Superior temporal gyrus (tissue), 1 donor: Measurements from ENCODE around the gene CD151.
A peak's percentile ranks its signal among the peaks of the same experiment; 100 is the strongest.

ENCODE experiments used
- DNase-seq: peaks from one replicate; pipeline ENCODE4 v3.0.0-alpha.2; 2016; ENCODE audit errors: extremely low spot score

Gene CD151

GRCh38 chr11:815675-816432 is 16.9 kb upstream of the CD151 start:
- DNase-seq, result no peak

GRCh38 chr11:816433-816779 is 16.3 kb upstream of the CD151 start:
- no peak for DNase-seq

DNA sequence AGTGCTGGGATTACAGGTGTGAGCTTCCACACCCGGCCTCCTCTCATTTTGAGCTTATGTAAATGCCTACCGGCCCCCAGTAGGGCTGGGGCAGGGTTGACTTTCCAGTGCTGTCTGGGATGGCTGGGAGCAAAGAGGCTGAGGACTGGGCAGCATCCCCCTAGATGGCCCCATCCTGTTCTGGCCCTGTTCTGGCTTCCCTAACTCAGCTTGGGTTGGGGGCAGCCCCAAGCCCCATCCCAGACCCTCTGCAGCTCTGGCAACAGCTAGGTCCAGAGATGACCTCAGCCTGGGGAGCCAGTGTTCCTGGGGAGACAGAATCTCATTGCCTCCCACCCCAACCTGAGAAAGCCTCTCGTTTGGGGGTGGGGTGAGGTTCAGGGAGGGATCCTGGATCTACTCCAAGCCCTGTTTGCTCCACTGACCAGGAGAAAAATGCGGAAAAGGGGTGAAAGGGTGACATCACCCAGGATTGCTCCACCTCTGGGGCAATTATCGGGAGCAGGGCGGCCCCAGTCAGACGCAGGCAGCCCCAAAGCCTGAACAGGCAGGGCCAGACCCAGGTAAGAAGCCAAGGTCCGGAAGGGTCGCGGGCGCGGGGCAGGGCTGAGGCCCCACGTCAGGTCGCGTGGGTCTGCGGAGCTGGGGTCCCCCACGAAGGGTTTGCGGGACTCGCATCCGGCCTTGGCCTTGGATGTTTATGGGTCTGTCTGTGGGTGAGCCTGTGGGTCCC is 14.2 kb upstream of the CD151 start, which contains the start of gene PNPLA2:
Gene PNPLA2 (plus strand): TSS at position 519 of the 733 bp plus-strand sequence. CDS start 805 bp downstream, outside the sequence.
- no peak for DNase-seq

GRCh38 chr11:819129-819931 is 13.4 kb upstream of the CD151 start:
- DNase-seq, result peak; percentile 90

DNA sequence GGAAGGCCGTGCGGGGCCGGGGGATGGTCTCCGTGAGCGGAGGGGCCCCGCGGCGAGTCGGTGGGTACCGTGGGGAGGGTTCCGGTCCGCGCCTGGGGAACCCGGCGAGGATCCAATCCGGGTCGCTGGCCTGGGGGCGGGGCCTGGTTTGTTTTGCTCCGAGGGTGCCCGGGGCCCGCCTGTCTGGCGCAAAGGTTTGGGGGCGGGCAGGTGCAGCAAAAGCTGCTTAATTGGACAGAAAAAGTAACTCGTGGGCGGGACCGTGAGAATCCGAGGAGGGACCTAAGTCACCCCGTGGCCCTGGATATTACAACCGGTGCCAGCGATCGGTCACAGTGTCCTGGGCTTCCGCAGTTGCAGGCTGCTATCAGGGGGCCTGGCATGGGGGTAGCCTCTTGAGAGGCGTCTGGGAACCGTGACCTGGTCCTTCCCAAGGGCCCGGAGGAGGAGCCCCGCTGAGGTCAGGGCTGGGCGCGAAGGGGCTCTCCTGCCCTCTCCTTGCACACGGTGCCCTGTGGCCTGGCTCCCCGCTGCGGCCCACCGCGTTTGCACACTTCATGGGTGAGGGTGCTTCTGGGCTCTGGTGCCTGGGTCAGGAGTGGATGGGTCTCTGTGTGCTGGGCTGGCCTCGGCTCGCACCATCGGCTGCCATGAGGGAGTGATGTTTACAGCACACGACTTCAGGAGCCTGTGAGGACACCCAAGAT is 12.7 kb upstream of the CD151 start:
- DNase-seq, result peak; percentile 25

DNA sequence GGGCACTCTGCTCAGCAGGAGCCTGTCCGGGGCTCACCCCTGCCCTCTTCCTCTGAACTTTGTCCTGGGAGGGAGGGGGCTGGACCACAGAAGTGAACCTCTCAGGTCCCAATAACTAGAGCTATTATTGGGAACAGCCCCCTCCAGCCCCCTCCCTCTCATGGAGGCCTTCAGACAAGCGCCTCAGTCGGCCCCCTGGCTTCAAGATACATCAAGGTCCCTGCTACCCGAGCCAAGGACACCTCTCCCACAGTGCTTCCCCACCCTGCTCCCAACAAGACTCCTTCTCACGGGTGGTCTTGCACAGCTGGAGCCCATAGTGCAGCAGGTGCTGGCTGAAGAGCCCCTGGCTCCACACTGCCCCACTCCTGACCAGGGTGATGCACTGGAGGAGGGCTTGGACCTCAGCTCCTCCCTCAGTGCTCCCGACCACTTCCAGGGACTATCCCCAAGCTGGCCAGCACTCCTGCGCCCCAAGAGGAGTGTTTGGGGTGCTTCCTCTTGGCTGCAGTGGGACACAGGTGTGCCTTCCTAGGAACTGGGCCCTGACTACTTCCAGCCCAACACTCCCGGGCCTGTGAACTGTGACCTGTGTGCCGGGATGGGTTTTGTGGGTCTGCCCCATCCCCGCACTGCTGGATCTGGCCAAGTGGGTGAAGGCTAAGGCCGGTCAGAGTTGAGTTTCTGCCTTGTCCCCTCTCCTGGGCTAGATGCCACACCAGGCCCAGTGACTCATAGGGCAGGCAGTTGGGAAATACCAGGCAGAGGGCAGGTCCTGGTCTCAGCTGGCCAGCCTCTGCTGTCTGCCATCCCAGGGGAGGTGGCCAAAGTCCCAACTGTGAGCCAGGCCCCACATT is 11.9 kb upstream of the CD151 start:
- no peak for DNase-seq

DNA sequence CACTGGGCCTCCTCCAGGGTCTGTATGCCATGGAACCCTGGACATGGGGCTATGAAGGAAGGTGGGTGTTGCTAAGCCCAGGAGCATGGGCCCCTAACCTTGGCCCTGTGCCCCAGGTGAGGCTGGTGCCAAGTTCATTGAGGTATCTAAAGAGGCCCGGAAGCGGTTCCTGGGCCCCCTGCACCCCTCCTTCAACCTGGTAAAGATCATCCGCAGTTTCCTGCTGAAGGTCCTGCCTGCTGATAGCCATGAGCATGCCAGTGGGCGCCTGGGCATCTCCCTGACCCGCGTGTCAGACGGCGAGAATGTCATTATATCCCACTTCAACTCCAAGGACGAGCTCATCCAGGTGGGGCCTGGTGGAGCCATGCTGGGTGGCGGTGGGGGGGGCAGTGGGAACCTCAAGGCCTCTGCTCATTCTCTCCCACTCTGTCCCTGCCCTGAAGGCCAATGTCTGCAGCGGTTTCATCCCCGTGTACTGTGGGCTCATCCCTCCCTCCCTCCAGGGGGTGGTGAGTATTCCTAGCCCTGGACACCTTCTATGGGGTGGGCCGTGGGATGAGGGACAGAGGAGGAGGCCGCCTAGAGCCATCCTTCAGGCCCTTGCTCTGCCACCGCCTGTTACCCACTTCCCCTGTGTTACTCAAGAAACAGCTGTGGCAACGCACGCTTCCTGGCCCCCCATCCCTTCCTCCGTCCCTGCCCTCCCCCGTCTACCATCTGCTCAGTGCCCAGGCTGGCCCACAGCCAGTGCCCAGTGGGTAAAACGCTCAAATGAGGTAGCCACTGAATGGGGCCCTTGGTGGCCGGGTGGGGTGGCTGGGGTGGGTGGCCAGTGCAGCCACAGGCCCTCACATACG is 11.0 kb upstream of the CD151 start:
- no peak for DNase-seq

- no peak for DNase-seq
Measured at GRCh38 chr11:823441-824291, 9.1 kb upstream of the CD151 start.

DNA sequence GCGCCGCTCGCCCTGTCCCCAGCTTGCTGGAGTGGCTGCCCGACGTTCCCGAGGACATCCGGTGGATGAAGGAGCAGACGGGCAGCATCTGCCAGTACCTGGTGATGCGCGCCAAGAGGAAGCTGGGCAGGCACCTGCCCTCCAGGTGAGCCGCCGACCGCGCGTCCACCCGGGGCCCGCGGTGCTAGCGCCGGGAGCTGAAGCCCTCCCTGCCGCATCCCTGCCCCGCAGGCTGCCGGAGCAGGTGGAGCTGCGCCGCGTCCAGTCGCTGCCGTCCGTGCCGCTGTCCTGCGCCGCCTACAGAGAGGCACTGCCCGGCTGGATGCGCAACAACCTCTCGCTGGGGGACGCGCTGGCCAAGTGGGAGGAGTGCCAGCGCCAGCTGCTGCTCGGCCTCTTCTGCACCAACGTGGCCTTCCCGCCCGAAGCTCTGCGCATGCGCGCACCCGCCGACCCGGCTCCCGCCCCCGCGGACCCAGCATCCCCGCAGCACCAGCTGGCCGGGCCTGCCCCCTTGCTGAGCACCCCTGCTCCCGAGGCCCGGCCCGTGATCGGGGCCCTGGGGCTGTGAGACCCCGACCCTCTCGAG is 8.4 kb upstream of the CD151 start:
- DNase-seq, result peak; percentile 50

DNA sequence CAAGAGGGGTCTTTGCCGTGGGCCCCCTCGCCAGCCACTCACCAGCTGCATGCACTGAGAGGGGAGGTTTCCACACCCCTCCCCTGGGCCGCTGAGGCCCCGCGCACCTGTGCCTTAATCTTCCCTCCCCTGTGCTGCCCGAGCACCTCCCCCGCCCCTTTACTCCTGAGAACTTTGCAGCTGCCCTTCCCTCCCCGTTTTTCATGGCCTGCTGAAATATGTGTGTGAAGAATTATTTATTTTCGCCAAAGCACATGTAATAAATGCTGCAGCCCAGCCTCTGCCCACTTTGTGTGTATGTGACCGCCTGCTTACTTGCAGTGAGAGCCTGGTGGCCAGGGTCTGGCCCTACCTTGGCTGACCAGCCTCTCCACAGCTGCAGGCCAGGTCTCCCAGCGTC is 7.8 kb upstream of the CD151 start:
- no peak for DNase-seq

DNA sequence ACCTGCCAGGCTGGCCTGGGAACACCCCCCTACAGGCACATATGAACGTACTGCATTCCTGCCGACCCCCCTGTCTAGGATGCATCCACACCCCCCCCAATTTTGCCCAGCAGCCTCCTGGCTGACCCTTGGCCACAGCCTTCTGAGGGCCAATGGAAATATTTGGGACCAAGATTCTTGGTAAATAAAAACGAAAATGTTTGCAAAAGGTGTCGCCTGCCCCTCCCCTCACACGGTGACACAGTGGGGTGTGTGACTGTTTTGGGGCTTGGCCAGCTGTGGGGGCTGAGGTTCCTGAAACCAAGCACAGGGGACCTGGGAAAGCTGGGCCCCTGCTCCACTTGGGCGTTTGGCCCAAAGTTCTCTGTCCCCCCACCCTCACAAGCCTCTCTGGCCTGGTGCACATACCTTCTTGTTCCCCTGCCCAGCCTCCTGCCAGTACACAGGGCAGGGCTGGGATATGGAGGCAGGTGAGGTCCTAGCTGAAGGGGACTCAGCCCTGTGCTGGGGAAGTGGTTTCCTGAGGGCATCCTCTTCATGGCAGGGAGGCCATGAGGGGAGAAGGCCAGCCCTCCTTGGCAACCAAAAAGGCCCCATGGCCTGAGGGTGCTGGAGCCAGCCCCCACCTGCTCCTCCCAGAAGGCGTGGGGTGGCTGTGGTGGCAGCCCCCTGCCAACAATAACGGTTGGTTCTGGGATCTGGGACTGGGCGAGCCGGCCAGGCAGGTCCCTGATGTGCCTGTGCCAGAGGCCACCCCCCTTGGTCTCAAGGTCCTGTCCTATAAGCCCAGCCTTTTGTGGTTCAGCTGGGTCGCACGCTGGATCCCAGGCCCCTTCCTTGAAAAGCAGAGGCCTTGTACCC is 7.2 kb upstream of the CD151 start:
- no peak for DNase-seq

DNA sequence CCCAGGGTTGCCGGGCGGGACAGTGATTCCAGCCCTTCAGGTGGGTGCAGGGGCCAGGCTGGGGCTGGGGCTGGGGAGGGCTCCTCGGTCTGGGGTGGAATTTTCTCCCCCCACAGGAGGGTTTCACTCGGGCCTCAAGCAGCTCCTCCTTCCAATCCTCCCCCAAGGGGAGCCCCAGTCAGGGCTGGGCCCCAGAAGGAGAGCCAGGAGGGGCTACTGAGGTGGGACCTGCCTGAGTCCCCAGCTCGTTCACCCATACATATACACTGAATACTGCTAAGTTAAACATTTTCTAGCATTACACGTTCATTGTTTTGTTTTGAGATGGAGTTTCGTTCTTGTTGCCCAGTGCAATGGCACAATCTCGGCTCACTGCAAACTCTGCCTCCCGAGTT is 6.5 kb upstream of the CD151 start:
- no peak for DNase-seq

- DNase-seq, result no peak
Measured at GRCh38 chr11:826836-827145, 6.0 kb upstream of the CD151 start.

- DNase-seq, result no peak
Measured at GRCh38 chr11:827146-827896, 5.4 kb upstream of the CD151 start.

- DNase-seq, result no peak
Measured at GRCh38 chr11:827897-828192, 4.9 kb upstream of the CD151 start, which contains the start of gene CRACR2B. Gene CRACR2B, plus strand, starts transcription at chr11:827919. Its CDS starts 689 bp downstream, at chr11:828608.

- DNase-seq, result no peak
Measured at GRCh38 chr11:828506-829175, 4.1 kb upstream of the CD151 start.
